ENCODE results near the gene MAP3K4.

The MAP3K4 gene

GRCh38 chr6:161079566-161080262 lies 88.1 kb downstream of the MAP3K4 start:
- FAIRE-seq (peak; percentile 13), DNase-seq (ENCODE audit: low spot score) (peak; percentile 75)

GRCh38 chr6:161080263-161080970 lies 88.8 kb downstream of the MAP3K4 start:
- FAIRE-seq, result no peak
- DNase-seq (ENCODE audit: low spot score), result no peak

GRCh38 chr6:161082215-161082614 lies 90.6 kb downstream of the MAP3K4 start:
- DNase-seq (ENCODE audit: low spot score) (no peak), FAIRE-seq (no peak)

- no peak for DNase-seq (ENCODE audit: low spot score)
- no peak for FAIRE-seq
Observed at GRCh38 chr6:161085246-161085645, 93.7 kb downstream of the MAP3K4 start.

GRCh38 chr6:161088676-161089328 lies 97.2 kb downstream of the MAP3K4 start:
- FAIRE-seq, result no peak
- no peak for DNase-seq (ENCODE audit: low spot score)

GRCh38 chr6:161091151-161091550 lies 99.6 kb downstream of the MAP3K4 start:
- FAIRE-seq, result no peak
- DNase-seq (ENCODE audit: low spot score), result no peak

GRCh38 chr6:161091972-161092701 lies 100.6 kb downstream of the MAP3K4 start:
- FAIRE-seq (no peak), DNase-seq (ENCODE audit: low spot score) (no peak)

- no peak for FAIRE-seq
- no peak for DNase-seq (ENCODE audit: low spot score)
Observed at GRCh38 chr6:161094955-161095354, 103.4 kb downstream of the MAP3K4 start.

GRCh38 chr6:161095916-161096315 lies 104.3 kb downstream of the MAP3K4 start:
- FAIRE-seq (no peak), DNase-seq (ENCODE audit: low spot score) (no peak)

- no peak for DNase-seq (ENCODE audit: low spot score)
- no peak for FAIRE-seq
Observed at GRCh38 chr6:161100072-161100471, 108.5 kb downstream of the MAP3K4 start.

- DNase-seq (ENCODE audit: low spot score) (no peak), FAIRE-seq (no peak)
Observed at GRCh38 chr6:161101517-161101916, 109.9 kb downstream of the MAP3K4 start.

GRCh38 chr6:161103475-161103874 lies 111.9 kb downstream of the MAP3K4 start:
- FAIRE-seq (no peak), DNase-seq (ENCODE audit: low spot score) (no peak)

- DNase-seq (ENCODE audit: low spot score), result no peak
Observed at GRCh38 chr6:161104966-161105365, 113.4 kb downstream of the MAP3K4 start.

GRCh38 chr6:161105408-161105807 lies 113.8 kb downstream of the MAP3K4 start:
- FAIRE-seq (no peak), DNase-seq (ENCODE audit: low spot score) (no peak)

More at GRCh38 chr6:161104966-161105365, 113.4 kb downstream of the MAP3K4 start:
- no peak for FAIRE-seq

GRCh38 chr6:161107779-161108730 lies 116.5 kb downstream of the MAP3K4 start:
- no peak for DNase-seq (ENCODE audit: low spot score)
- FAIRE-seq, result no peak

GRCh38 chr6:161108916-161109315 lies 117.3 kb downstream of the MAP3K4 start:
- FAIRE-seq (no peak), DNase-seq (ENCODE audit: low spot score) (no peak)

GRCh38 chr6:161109366-161109765 lies 117.8 kb downstream of the MAP3K4 start:
- DNase-seq (ENCODE audit: low spot score) (no peak), FAIRE-seq (no peak)

- no peak for FAIRE-seq
Observed at GRCh38 chr6:161110028-161110779, 118.6 kb downstream of the MAP3K4 start.

GRCh38 chr6:161111261-161111660 lies 119.7 kb downstream of the MAP3K4 start:
- FAIRE-seq, result no peak
- DNase-seq (ENCODE audit: low spot score), result no peak

More at GRCh38 chr6:161110028-161110779, 118.6 kb downstream of the MAP3K4 start:
- DNase-seq (ENCODE audit: low spot score), result no peak

GRCh38 chr6:161115468-161115867 lies 123.9 kb downstream of the MAP3K4 start:
- no peak for FAIRE-seq
- no peak for DNase-seq (ENCODE audit: low spot score)
